Sciatic nerve (tissue), 2 donors: ENCODE measurements around the gene TMEM11. TPM values are rescaled to one million over a fixed set of nuclear protein-coding genes. Genes with fewer than 3 reads are reported as not detected.

Source experiments
- ATAC-seq: fragments of 200-7000 bp; cut with Tn5 transposase; one replicate; pipeline ENCODE4 v1.9.1; 2020; ENCODE audit warnings: mild to moderate bottlenecking, moderate library complexity
- DNase-seq: peaks from one replicate; pipeline ENCODE4 v3.0.0-alpha.2; 2020; ENCODE audit warnings: low spot score
- intact Hi-C: fragments of 100-400 bp; cut with DNase I; formaldehyde crosslinking; loops from one replicate; pipeline ENCODE4 v1.14.2; 2022
- total RNA-seq: library from RNA; stranded (reverse); fragmentation: NEBNext Ultra II Directional; extraction: Animal tissue kit (Norgen Biotek cat#: 25700); gene quantifications from one replicate; pipeline ENCODE4 v1.2.1, GENCODE V29; 2021
- donor health status: DM: no; HTN: no; CAD: no.
- donor health status: DM: no; HTN: no; CAD: no.

The TMEM11 gene
- total RNA-seq, 1 donor from 2014 or later, result 16.6 TPM

DNA sequence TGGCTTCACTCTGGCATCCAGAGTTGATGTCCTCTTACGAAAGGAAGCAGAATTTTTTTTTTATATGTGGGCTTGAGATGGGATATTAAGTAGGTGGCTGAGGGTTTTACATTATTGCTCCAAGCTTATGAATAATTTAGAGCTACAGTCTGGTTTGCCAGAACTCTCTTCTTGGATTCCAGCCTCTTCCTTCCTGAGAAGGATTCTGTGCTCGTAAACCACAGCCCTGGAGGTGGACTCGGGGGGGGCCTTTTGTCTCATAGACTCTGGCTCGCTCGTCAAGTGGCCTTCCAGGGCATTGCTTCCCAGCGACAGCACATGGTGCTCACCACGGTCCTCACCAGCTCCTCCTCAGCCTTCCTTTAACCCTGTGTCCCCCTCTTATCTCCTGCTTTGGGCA is 43.2 kb downstream of the TMEM11 start:
- intact Hi-C loops, result no loop called here
- no peak for ATAC-seq
- DNase-seq, result no peak

DNA sequence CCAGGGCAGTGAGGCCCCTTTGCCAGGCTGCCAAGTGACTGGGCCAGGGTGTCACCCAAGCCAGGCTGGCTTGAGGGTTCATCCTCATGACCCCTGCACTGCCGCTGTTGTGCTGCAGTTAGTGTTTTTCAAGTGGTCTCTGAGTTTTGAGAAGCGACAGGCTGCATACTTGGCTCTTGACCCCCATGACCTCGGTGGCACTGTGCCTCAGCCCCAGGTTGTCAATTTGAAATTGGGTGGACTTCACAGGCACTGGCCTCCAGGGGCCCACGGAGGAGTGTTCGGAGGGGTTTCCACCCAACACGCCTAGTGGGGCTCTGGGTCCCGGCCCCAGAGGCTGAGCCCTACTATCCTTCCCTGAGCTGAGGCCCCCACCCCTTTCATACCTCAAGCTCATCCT is 44.5 kb downstream of the TMEM11 start:
- DNase-seq, result no peak
- ATAC-seq, result no peak
- intact Hi-C loops, result no loop called here

DNA sequence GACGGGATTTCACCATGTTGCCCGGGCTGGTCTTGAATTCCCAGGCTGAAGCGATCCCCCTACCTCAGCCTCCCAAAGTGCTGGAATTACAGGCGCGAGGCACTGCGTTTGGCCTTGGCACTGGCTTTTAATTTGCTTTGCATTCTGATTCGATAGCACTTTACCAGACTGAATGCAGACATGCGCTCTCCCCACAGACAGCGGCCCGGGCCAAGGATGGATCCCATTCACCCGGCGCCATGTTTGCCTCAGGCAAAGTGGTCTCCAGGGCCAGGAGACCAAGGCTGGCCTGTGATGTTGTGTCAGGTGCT is 45.5 kb downstream of the TMEM11 start:
- DNase-seq, result no peak

DNA sequence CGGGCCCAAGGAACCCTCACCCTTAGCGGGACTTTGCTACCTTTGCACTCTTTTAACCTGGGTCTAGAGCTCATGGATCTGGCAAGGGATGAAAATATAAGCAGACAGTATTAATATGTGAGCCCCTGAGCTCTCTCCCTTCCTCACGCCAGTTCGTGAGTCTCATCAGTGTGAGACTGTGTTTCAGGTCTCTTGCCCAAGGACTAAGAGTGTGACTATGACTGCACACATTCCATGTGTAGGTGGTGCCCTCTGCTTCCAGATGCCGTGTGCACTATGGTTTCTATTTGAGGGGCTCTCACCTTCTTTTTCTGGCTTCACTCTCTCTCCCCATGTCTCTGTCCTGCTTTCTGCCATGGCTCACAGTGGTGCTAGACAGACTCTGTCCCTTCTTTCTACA is 46.7 kb downstream of the TMEM11 start:
- intact Hi-C loops, result no loop called here
- DNase-seq (no peak), ATAC-seq (peak; percentile 53)

More for the DNA sequence above, 45.5 kb downstream of the TMEM11 start:
- intact Hi-C loops, result no loop called here
- ATAC-seq, result no peak

DNA sequence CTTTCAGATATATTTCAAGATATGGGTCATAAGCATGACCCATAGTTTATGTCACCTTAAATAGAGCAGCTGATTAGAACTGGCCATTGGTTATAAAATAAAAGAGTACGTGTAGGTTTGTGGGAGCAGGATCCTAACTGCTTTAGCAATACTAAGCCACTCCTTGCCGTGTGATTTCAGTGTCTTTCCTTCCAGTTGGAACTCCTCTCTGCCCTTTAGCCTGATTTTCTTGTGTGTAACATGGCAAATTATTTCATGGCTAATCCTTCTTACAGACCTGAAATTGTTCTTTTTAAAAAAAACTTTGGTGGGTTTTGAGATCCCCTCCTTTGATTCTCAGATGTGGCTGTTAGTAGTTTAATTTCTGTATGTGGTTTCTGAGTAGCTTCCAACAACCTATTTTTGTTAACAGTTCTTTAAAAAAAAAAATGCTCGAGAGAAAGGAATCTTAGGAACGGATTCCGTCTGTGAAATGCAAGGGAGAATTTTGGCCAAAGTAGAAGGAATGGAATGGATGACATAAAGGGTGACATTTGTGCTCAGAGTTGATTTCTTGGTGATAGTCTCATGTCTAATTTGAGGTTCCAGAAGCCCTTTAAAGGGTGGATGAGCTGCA is 47.3 kb downstream of the TMEM11 start:
- DNase-seq, result no peak
- peak; percentile 85 for ATAC-seq
- intact Hi-C loops, result no loop called here

DNA sequence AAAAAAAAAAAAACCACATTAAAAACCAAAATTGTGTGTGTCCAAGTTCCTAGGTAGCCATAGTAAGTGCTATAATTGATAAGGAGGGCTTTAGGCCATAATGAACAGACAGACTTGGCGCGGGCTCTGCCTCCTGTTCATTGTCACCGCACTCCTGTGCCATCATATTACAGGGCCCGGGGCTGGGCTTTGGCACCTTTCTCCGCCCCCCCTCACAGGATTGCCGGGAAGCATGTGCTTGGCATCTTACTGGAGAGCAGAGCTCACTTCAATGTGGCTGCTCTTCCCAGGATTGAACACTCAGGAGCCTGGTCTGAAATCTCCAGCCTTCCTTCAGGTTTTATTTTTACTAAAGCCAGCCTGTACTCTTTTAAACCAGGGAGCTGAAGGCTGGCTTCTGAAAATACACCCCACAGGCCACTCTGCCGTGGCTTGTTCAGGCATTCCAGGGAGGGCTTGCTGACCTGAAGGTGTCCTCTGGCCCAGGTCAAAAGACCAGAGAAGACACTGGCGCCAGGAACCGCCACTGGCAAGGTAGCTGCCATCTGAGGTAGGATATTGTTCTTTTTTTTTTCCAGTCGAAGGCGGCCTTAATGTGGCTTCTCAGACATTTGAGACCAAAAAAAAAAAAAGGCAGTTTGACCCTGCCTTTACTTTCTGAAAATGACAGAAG is 47.9 kb downstream of the TMEM11 start:
- no peak for DNase-seq
- peak; percentile 49 for ATAC-seq
- intact Hi-C loops, result no loop called here

DNA sequence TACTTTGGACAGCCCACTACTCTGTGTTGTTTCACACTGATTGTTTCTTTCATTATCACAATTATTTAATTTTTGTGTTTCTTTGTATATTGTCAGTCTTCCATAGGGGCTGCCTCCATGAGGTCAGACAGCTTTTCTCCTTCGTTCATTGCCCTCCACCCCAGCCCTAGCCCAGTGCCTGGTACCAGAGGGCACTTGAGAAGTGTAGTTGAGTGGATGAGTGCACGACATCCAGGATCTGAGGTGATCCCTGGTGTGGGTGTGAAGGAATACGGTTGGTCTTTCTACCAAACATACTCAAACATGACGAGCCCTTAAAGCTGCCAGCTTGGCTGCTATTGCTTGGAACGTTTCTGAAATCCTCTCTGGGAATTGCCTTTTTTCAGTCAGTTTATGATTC is 49.3 kb downstream of the TMEM11 start:
- intact Hi-C loops, result no loop called here
- no peak for DNase-seq
- ATAC-seq, result no peak

DNA sequence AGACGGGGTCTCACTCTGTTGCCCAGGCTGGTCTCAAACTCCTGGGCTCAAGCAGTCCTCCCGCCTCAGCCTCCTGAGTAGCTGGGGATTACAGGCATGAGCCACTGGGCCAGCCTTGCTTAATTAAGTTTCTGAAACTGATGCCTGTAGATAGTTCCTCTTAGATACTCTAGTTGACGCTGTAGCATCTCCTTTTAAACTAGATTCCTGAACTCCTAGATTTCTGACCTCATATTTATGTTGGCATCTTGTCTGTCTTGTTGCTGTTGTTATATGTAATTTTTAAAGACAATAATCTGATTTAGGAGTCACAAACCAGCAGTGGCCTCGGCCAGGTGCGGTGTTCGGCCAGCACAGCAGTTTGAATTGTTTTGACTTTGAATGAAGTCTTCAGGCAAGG is 49.7 kb downstream of the TMEM11 start:
- DNase-seq, result no peak
- intact Hi-C loops, result no loop called here
- no peak for ATAC-seq

DNA sequence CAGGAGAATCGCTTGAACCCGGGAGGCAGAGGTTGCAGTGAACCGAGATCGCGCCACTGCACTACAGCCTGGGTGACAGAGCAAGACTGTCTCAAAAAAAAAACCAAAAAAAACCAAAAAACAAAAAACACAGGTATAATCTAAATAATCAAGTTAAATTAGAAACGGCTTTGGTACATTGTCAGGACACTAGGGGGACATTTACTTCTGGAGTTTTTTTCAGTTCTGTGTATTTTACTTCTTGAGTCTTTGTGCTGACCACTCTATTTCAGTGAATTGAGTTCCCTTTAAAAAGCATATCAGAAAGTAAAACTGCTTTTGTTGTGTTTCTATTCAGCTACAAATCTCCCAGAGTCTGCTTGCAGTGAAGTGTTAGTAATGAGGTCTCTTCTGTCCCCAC is 50.9 kb downstream of the TMEM11 start:
- intact Hi-C loops, result no loop called here
- DNase-seq, result no peak
- ATAC-seq, result no peak

DNA sequence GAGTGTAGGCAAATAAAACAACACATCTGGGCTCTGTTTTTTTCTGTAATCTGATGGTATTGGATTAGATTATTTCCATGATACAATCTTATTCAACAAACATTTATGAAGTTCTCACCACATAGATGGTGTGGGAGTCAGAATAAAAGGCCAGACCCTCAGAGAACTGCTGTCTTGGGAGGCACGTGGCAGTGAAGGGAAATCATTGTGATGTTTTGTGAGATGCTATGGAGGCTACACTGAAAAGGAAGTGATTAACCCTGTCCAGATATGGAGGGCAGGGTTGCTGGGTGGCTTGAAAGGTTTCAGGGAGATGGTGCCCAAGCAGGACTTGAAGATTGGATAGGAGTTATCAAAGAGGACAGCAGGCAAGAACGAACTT is 51.6 kb downstream of the TMEM11 start:
- DNase-seq (no peak), ATAC-seq (no peak)
- intact Hi-C loops, result no loop called here

DNA sequence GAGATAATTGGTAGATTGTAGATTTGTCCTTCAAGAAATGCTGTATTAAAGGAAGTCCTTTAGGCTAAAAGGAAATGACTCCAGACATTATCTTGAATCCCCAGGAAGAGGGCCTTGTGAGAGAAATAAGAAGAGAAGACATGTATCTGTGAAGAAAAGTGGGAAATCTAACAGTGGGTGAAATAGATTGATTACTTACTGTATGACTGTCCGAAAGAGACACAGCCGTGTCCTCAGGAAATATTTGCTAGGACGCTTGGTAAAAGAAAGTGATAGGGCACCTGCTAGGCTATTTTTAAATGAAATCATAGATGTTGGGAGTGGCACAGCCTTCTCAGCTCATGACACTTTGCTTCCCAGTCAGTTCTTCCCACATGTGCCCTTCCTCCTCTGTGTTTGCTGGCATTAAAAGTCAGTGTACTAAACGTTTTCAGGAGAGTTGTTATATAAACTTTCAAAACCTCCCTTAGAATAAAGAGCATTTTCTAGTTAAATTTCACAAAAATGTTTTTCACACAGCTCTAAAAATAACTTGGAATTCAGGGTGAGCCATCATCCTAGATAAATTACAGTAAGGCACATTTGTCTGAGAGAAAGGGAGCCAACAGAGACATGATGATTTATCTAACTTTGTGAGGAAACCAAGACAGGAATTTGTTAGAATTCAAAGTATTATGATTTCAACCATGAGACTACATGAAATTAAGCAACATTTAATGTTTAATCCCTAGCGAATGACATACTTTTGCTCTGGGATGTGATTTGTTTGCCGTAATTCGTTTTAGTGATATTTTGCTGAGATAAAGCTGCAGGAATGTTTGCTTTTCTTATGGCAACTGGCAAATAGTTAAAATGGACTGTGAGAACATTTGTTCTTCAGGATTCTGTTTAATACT is 52.2 kb downstream of the TMEM11 start:
- intact Hi-C loops, result no loop called here
- ATAC-seq (peak; percentile 55), DNase-seq (no peak)

DNA sequence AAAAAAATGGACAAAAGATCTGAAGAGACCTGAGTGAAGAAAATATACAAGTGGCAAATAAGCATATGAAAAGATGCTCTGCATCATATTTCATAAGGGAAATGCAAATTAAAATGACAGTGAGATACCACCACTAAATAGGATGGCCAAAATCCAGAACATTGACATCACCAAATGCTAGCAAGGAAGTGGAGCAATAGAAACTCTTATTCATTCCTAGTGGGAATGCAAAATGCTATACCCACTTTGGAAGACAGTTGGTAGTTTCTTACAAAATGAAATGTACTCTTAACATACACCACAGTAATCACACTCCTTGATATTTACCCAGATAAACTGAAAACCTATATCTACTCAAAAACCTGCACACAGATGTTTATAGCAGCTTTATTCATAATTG is 53.6 kb downstream of the TMEM11 start:
- DNase-seq (no peak), ATAC-seq (no peak)
- intact Hi-C loops, result no loop called here

DNA sequence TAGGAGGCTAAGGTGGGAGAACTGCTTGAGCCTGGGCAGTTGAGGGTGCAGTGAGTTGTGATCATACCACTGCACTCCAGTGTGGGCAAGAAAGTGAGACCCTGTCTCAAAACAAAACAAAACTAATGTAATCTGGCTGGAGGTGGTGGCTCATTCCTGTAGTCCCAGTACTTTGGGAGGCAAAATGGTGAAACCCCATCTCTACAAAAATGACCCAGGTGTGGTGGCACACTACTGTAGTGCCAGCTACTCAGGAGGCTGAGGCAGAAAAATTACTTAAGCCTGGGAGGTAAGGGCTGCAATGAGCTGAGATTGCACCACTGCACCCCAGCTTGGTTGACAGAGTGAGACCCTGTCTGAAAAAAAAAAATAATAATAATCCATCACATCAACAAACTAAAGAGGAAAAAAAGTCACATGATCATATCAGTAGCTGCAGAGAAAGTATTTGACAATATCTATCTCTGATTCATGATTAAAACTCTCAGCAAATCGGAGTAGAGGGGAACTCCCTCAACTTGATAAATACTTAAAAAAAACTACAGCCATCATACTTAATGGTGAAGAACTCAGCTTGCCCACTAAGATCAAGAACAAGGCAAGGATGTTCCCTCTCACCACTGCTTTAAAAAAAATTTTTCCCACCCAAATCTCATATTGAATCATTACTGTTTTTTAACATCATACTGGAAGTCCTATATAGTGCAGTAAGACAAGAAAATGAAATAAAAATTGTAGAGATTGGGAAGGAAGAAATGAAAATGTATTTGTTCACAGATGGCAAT is 56.2 kb downstream of the TMEM11 start:
- intact Hi-C loops, result no loop called here
- no peak for DNase-seq
- ATAC-seq, result no peak

DNA sequence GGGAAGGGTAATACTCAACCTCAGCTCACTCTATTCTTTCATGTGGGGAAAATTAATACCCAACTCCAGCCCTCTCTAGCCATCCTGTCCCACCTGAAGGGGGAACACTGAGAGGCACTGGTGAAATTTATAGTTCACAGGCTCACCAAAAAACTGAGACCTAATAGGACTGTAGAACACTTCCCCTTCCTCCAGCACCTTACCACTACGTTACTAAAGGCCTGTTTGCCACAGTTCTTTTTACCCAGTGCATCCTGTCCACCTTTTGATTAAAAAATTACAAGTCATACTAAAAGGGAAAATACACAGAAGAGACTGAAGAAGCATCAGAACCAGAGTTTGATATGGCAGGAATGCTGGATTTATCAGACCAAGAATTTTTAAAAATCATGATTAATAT is 61.2 kb downstream of the TMEM11 start:
- no peak for DNase-seq
- ATAC-seq, result no peak
- intact Hi-C loops, result no loop called here

DNA sequence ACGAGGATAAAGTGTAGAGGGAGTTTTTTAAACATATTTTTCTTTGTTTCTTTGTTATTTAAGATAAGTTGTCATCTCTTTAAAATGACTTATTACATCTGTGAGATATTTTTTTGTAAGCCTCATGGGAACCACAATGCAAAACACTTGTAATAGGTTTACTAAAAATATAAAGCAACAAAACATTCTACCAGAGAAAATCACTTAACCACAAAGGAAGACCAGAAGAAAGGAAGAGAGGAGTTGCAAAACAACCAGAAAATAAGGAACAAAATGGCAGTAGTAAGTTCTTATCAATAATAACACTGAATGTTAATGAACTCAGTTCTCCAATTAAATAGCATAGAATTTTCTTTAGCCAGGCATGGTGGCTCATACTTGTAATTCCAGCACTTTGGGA is 64.3 kb downstream of the TMEM11 start:
- ATAC-seq (no peak), DNase-seq (no peak)
- intact Hi-C loops, result no loop called here

Other genes starting within 250 kb of the TMEM11 start
- gene USP22, start 171.2 kb downstream of the TMEM11 start, total RNA-seq, result 186 TPM
- gene DHRS7B, start 87.2 kb downstream of the TMEM11 start, total RNA-seq, result 17.1 TPM
- gene NATD1, start 39.2 kb upstream of the TMEM11 start, total RNA-seq, result 9.3 TPM
- 42.2 TPM for gene MAP2K3, start 70.5 kb upstream of the TMEM11 start, total RNA-seq
- 1.0 TPM for gene KCNJ12, start 162.2 kb upstream of the TMEM11 start, total RNA-seq